Dedifferentiated amniotic fluid mesenchymal stem cell (primary cell): ENCODE results near the gene PNO1.

ENCODE experiments used
- DNase-seq: peaks from one replicate; pipeline ENCODE4 v3.0.0-alpha.2; 2016; ENCODE audit errors: extremely low spot score

The PNO1 gene

DNA sequence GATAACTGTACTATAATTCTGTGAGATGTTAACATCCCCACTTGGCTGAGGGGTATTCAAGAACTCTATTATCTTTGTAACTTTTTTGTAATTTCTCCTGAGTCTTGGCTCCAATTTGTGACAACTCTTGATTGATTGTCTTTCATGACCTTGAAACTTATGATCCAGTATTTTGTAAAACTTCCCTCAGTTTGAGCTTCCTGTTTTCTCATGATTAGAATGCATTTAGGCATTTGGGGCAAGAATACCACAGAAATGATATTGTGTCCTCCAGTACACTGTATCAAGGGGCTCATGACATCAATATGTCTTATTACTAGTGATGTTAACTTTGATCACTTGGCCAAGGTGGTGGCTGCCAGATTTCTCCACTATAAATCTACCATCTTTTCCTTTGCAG lies 37.4 kb downstream of the PNO1 start:
- no peak for DNase-seq

DNA sequence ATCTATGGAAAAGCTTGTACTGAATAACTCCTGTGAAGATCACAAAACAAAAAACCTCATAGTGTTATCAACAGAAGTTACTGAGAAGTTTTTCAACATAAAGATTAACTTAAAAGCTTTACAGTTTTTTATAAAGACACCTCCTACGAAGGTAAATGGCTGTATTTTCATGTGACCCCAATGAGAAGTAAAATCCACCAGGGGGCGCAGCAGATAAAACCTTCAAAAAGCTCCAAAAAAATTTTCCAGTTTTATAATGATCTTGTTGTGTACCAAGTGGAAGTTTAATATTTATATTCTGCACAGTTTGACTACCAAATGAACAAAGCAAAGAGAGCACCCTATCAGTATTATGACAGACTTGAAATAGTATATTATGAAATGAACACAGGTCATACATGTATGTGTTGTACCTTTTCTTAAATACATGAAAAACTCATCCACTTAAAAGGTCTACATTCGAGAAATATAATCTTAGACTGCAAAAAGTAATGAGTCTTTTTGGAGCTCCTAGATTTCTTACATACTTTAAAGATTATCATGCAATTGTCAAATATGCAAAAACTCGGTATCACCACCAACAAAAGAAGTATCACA lies 38.5 kb downstream of the PNO1 start:
- peak; percentile 26 for DNase-seq

DNA sequence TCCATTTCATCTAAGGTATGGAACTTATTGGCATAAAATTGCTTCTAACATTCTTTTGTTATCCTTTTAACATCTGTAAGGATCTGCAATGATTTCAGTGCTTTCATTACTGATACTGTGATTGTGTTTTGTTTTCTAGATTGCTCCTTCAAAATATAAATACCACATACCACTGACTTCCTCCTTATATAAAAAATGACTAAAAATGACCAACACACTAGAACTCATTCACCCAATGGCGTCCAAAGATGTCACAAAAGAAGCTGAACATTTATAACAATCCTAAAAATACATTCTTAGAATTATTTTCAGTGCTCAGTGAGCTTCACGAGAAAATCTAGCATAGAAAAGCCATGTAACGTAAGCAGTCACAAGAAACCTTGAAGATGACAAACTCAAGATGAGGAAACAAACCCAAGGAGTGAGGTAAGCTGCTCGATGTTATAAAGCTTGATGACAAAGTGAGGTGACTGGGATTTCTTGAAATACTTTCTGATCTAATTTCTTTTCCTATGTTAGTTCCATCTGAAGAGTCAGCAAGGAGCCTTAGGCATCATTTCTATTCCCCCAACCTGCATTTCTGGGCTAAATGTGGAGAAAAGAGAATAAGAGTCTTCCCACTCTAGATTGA lies 42.6 kb downstream of the PNO1 start:
- DNase-seq: no peak

DNA sequence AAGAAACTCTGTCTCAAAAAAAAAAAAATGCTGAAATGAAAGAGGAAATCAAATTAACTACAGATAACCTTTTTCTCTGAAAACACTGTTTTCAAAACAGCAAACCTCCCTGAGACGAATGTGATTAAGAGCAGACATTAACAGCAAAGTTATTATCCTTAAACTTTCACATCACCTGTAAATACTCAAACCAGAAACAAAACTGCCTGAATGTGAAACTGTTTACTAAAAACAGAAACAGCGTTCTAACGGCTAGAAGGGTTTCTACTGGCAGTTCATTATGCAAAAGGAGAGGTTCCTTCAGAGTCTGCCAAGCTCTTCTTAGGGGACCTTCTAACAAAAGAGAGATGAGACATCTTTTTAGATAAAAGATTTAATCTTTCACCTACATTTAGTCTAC lies 45.9 kb downstream of the PNO1 start:
- no peak for DNase-seq

DNA sequence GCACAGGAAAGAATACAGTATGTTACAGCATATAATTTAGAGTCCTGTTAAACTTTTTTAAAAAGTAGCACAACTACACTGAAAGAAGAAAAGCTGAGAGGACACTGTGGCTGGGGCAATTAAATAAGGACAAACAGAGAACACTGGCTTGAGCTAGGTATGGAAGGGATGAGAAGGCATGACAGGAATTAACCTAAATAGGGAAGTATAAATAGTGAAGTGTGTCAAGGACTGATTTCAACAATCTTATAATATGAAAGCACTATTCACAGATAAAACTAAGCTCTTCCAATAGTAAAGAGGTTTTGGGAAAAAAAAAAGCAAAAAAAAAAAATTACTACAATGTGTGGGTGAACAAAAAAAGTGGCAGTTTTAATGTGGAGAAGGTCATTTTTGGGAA lies 49.1 kb downstream of the PNO1 start:
- DNase-seq: no peak

DNA sequence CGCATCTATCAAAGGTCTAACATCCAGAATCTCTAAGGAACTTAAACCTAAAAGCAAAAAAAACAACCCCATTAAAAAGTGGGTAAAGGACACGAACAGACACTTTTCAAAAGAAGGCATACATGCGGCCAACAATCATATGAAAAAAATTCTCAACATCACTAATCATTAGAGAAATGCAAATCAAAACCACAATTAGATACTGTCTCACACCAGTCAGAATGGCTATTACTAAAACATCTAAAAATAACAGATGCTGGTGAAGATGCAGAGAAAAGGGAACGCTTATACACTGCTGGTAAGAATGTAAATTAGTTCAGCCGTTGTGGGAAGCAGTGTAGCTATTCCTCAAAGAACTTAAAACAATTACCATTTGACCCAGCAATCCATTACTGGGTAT lies 56.7 kb downstream of the PNO1 start:
- DNase-seq: no peak

DNA sequence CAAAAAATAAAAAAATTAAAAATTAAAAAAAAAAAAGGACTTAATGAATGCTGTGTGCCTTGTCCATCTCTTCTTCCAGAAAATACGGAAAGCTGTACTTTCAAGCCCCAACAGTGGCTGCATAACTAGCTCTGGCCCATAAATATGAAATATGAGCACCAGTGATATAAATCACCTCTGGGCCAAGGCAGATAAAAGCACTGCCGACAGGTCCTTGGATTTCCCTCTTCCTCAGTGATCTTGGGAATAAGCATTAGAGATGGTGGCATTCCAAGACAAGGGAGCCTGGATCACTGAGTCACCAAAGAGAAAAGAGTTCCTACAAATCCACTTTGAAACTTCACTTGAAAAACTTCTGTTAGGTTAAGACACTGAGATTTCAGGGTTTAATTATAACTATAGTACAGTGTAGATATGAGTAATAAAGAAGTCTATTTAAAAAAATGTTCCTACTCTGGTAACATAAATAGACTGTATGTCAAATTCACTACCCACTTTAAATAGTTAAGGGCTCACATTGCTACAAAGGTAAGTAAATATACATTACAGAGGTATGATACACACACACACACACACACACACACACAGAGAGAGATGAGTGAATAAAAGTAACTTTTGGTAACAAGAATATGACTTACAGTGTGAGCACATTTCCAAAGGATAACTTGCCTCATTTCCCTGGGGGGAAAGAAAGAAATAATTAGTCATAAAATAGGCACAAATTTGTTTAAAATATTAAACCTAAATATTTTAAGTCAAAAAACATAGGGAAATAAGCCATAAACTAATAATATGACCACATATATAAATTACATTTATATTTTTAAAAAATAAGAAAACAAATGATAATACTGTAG lies 59.0 kb downstream of the PNO1 start:
- peak; percentile 27 for DNase-seq

DNA sequence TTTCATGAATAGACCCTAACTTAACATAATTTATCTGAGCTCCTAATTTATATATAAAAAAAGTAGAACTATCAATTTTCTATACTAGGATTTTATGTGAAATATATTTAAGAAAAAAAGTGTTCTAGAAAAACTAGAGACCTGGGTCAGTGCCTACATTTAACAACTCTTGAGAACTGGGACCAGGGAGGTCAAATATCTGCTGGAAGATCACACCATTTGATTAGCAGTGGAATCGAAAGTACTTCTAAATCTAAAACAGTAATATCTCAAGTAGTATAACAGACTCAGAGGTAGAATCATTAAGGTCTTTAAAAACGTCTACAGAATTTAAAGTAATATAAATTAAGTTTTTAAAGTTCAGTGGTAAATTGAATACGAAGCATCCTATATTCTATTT lies 60.0 kb downstream of the PNO1 start:
- DNase-seq: no peak

DNA sequence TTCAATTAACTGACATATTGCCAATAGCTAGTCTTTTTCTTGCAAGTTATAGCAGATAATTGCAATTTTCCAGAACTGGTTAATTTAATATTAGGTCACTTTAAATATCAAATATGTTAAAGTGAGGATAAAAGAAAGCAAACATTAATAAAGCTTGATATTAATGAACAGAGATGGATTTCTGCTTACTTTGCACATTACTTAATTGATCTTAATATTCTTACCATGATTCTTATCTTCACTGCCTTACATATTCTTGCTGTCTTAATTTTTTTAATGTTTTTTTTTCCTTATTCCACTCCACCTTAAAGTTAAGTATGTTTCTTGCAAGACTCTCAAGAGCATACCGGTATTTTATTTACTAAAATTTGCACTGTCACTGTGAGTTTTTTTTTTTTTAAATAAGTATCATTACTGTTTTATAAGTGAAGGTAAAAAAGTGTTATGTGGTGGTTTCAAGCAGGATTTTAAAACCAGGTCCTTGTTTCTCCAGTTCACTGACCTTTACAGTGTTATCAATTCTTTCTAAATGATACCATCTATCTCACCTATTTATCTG lies 60.7 kb downstream of the PNO1 start:
- DNase-seq: no peak

DNA sequence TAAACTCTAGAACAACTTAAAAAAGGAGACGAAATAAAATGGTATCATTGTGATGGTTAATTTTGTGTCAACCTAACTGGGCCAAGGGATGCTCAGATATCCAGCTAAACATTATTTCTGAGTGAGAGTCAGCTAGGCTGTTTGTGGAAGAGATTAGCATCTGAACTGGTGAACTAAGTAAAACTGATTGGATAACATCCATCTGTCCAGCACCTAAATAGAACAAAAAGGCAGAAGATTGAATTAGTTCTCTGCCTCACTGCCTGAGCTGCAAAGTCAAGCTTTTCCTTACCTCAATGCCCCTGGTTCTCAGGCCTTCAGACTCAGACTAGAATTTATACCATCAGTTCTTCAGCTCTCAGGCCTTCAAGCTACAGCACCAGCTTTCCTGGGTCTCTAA lies 64.6 kb downstream of the PNO1 start:
- no peak for DNase-seq

DNA sequence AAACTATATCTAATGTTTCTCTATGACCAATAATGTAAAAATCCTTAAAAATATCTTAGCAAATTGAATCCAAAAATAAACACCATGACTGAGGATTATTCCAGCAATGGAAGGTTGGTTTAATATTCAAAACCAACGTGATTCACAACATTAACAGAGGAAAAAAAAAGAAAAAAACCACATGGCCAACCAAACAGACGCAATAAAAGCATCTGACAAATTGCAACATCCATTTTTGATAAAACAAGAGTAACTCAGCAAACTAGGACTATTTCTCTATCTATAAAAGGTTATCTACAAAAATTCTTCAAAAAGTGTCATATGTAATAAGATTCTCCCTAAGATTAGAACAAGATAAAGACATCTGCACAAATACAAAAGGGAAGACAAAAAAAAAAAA lies 65.7 kb downstream of the PNO1 start:
- no peak for DNase-seq

DNA sequence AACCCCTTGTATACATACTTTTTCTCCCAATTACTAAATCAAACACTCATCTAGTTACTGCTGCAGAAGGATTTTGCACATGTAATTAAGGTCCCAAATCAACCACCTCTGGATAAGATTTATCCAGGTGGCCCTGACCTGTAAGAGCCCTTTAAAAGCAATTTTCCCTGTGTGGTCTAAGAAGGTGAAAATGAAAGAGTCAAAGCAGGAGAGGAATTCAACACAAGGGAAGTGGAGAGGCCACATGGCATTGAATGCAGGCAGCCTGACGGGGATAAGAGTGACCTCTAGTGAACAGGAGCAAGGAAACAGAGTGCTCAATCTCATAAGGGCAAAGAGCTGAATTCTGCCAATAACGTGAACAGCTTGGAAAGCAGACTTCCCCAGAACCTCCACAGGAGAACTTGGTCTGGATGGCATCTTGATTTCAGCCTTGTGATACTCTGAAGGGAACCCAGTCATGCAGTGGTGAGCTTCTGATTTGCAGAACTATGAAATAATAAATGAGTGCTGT lies 67.5 kb downstream of the PNO1 start:
- no peak for DNase-seq
